Retinal pigment epithelial cell (primary cell): ENCODE results near the gene HMCN1.
"Not testable (repeated sequence)": the region's sequence is repeated elsewhere in the genome, so short reads cannot be mapped to it uniquely, and the experiment has no call there.

ENCODE experiments used
- DNase-seq: peaks from one replicate; pipeline ENCODE4 v3.0.0-alpha.2; 2010; ENCODE audit warnings: low read depth
- H3K4me3 ChIP-seq: 2 replicates; pipeline ENCODE4 v1.5.1; 2011; ENCODE audit warnings: mild to moderate bottlenecking, low read length, control low read depth, moderate library complexity
- CTCF ChIP-seq: conservative IDR thresholded peaks from 2 replicates; pipeline ENCODE4 v1.5.1; 2011; ENCODE audit warnings: low read depth, low read length, control low read depth, inconsistent platforms

The HMCN1 gene

GRCh38 chr1:185787238-185787637 lies 53.0 kb downstream of the HMCN1 start:
- no peak overlapping the region for H3K4me3 ChIP-seq
- no peak for TF ChIP-seq CTCF
- DNase-seq, result peak; percentile 34

- TF ChIP-seq CTCF, result no peak
- H3K4me3 ChIP-seq, result no peak overlapping the region
- DNase-seq, result no peak
These were observed 54.2 kb downstream of the HMCN1 start for GRCh38 chr1:185788386-185788785.

- DNase-seq, result no peak
- TF ChIP-seq CTCF, result no peak
- H3K4me3 ChIP-seq, result no peak overlapping the region
These were observed 55.5 kb downstream of the HMCN1 start for GRCh38 chr1:185789501-185790193.

GRCh38 chr1:185790194-185790735 lies 56.1 kb downstream of the HMCN1 start:
- TF ChIP-seq CTCF, result no peak
- no peak overlapping the region for H3K4me3 ChIP-seq
- DNase-seq, result no peak

GRCh38 chr1:185792040-185792439 lies 57.8 kb downstream of the HMCN1 start:
- no peak for DNase-seq
- H3K4me3 ChIP-seq, result no peak overlapping the region
- TF ChIP-seq CTCF, result no peak

- not testable (repeated sequence) for H3K4me3 ChIP-seq, DNase-seq
These were observed 60.3 kb downstream of the HMCN1 start for GRCh38 chr1:185794495-185794894.

- H3K4me3 ChIP-seq, result no peak overlapping the region
- DNase-seq, result no peak
- no peak for TF ChIP-seq CTCF
These were observed 61.0 kb downstream of the HMCN1 start for GRCh38 chr1:185795181-185795580.

GRCh38 chr1:185798505-185798904 lies 64.3 kb downstream of the HMCN1 start:
- DNase-seq, result no peak
- H3K4me3 ChIP-seq, result no peak overlapping the region
- no peak for TF ChIP-seq CTCF
